WI38 (cell line): ENCODE results near the gene SSH2.

Source experiments
- H3K4me3 ChIP-seq: 2 replicates; pipeline ENCODE4 v1.5.1; 2011; ENCODE audit warnings: low read depth, mild to moderate bottlenecking, control low read depth, low read length
- TF ChIP-seq, protein P1 (sequence below): IDR thresholded peaks from 2 replicates; pipeline ENCODE4 v1.5.1; 2012; ENCODE audit warnings: low read depth, mild to moderate bottlenecking, control low read depth, low read length

The SSH2 gene

DNA sequence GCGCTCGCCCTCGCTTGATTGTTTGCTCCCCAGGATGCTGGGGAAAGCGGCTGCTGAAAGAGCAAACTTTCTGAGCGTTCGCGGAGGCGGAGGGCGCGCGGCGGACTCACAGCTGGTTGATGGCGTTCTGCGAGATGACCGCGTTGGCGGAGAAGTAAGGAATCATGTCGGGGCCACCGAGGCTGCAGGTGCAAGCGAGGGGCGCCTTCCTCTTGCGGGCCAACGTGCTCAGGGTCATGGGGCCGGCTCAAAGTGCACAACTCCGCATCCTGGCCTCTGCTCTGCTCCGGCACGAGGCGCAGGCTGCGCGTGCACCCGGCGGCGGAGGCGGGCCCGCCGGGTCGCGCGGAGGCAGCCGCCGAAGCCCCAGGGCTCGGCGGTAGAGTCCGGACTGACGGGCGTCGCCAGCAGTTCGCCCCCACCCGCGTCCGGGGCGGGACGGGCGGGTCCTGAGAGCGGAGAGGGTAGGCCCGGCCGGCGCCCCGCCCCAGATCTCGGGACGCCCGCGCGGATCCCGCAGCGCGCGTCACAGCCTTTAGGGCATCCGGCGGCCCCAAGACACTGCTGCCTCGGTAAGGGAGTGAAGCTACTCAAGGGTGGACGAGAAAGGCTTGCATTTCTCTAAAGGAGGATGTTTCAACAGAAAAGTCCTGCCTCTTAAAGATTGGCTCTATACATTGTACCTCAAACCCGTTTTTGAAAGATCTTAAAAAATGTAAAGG is 168.8 kb downstream of the SSH2 start:
- TF ChIP-seq, protein P1, sequence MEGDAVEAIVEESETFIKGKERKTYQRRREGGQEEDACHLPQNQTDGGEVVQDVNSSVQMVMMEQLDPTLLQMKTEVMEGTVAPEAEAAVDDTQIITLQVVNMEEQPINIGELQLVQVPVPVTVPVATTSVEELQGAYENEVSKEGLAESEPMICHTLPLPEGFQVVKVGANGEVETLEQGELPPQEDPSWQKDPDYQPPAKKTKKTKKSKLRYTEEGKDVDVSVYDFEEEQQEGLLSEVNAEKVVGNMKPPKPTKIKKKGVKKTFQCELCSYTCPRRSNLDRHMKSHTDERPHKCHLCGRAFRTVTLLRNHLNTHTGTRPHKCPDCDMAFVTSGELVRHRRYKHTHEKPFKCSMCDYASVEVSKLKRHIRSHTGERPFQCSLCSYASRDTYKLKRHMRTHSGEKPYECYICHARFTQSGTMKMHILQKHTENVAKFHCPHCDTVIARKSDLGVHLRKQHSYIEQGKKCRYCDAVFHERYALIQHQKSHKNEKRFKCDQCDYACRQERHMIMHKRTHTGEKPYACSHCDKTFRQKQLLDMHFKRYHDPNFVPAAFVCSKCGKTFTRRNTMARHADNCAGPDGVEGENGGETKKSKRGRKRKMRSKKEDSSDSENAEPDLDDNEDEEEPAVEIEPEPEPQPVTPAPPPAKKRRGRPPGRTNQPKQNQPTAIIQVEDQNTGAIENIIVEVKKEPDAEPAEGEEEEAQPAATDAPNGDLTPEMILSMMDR: no peak
- H3K4me3 ChIP-seq: peak overlapping the region; percentile 76

DNA sequence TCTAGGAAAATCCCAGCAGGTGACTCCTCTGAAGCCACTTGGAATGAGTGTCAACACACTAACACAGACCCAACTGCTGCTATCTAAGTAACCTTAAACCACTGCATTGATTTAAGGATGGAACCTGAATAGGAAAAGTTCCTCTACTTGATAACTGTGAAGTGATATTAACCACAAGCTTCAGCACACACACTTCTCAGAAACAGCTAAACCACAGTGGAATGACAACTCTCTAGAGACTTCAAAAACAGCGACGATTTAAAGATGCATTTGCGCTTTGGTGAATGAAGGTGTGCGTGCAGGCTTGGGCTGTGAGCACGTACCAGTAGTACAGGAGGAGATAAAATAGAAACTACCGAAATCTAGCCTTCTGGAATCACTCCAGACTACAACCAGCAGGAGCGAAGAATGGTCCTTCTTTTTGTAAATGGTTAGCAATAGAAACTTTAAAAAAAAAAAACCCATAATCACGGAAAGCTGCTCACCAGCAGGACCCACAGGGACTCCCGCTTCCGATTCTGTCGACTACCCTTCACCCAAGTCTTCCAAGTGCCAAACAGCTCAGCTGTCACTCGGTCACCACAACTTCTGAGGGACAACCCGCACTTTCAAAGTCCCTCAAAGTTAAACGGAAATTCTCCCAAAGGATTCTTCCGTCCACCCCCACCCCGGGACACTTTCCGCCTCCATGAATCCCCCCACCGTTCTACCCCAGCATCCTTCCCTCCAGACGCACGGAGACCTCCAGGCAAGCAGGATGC is 169.6 kb downstream of the SSH2 start:
- H3K4me3 ChIP-seq: peak overlapping the region; percentile 76
- TF ChIP-seq, protein P1: no peak

DNA sequence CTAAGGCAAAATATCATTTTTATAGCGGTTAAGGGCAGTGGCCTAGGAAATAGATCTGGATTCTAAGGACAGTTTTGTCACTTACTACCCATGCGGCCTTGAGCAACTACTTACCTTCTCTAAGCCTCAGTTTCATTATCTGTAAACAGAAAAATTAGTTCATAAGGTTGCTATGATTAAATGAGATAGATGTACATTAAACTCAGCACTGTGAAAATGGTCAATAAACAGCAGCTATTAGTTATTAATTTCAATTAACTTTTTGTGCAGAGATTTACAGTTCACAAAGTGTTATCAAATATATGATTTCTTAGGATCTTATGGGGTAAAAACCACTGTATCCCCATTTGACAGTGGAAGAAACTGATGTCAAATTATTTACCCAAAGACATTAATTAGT is 171.8 kb downstream of the SSH2 start:
- no peak overlapping the region for H3K4me3 ChIP-seq
- TF ChIP-seq, protein P1: no peak

DNA sequence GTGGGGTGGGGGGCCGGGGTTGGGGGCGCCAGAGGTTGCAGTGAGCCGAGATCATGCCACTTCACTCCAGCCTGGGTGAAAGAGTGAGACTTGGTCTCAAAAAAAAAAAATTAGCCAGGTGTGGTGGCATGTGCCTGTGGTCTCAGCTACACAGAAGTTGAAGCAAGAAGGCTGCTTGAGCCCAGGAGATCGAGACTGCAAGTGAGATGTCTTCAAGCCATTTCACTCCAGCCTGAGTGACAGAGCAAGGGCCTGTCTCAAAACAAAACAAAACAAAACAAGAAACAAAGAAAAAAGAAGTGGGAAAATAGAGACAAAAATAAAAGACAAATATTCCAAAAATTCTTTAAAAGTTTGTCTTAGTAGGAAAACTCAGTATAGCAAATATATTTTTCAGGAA is 172.2 kb downstream of the SSH2 start:
- TF ChIP-seq, protein P1: no peak
- H3K4me3 ChIP-seq: no peak overlapping the region

DNA sequence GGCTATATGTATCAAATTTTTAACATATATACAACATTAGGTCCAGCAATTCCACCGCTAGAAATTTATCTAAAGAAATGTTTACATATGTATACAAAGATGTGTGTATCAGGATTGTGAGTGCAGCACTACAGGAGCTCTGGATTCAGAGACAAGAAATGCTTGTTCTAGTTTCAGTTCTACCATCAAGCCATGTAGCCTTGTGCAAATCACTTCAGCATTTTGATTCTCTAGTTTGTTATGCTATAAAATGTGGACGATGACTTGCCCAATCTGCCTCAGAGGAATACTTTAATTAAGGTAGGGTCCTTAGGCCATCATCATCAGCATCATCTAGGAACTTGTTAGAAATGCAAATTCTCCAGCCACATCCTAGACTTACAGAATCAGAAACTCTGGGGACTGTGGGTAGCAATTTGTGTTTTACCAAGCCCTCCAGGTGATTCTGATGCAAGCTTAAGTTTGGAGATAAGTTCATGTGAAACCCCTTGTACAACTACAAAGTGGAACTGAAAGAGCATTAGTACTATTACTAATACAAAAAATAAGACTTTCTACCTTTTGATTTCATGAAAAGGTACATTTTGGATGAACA is 176.1 kb downstream of the SSH2 start:
- no peak overlapping the region for H3K4me3 ChIP-seq
- TF ChIP-seq, protein P1: no peak

DNA sequence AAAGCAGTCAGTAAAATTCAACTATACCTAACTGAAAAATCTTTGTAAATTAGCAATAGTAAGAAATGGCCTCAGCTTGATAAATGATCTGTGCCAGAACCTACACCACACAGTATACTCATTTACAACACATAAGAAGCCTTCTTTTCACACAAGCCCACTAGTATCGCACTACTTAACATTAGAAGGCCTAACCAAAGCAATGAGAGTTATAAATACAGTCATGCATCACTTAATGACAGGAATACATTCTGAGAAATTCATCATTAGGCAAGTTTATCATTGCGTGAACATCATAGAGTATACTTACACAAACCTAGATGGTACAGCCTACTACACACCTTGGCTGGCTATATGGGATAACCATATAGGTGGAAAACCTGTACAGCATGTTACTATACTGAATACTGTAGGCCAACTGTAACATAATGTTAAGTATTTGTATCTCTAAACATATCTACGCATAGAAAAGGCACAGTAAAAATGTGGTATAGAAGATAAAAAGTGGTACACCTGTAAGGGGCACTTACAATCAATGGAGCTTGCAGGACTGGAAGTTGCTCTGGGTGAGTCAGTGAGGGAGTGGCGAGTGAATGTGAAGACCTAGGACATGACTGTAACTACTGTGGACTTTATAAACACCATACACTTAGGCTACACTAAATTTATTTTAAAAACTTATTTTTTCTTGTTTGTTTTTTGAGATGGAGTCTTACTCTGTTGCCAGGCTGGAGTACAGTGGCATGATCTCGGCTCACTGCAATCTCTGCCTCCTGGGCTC is 180.8 kb downstream of the SSH2 start:
- H3K4me3 ChIP-seq: no peak overlapping the region
- TF ChIP-seq, protein P1: no peak
